H1 (cell line): ENCODE results near the gene ZNF385B. TPM values are rescaled to one million over a fixed set of nuclear protein-coding genes. Genes with fewer than 3 reads are reported as not detected.

Source experiments
- JUND ChIP-seq: IDR thresholded peaks from 2 replicates; pipeline ENCODE4 v1.6.1; 2011; ENCODE audit warnings: mild to moderate bottlenecking, improper control_type of control experiment, low read length
- KDM1A ChIP-seq: fragments of 200-600, 300-600 bp; sonication (generic); IDR thresholded peaks from 2 replicates; pipeline ENCODE4 v1.7.1; 2016; ENCODE audit warnings: mild to moderate bottlenecking, low read length, borderline replicate concordance
- RFX5 ChIP-seq: IDR thresholded peaks from 2 replicates; pipeline ENCODE4 v1.6.1; 2011; ENCODE audit warnings: low read depth, low read length, improper control_type of control experiment, borderline replicate concordance
- SIRT6 ChIP-seq: IDR thresholded peaks from one replicate; pipeline ENCODE4 v1.7.1; 2012; ENCODE audit warnings: low read length, inconsistent platforms
- polyA plus RNA-seq, 7 experiments: library from polyadenylated mRNA; depleted of rRNA in 3 of 7; stranded (reverse) in 5 of 7; unstranded in 2 of 7; fragments of >200 nt in 5 of 7; fragments of 200-250 nt in 2 of 7; gene quantifications; 1 replicate in 5 of 7; 2 replicates in 1 of 7; 4 replicates in 1 of 7; pipeline versions ENCODE4 v1.2.1 to v1.2.3, GENCODE V29; 2011 to 2013; ENCODE audit warnings: missing spikeins in 2 of 7, mixed read lengths in 2 of 7
- total RNA-seq: library from RNA; stranded (reverse); fragmentation: NEBNext Ultra II Directional; extraction: Animal tissue kit (Norgen Biotek cat#: 25700); gene quantifications from 2 replicates; pipeline ENCODE4 v1.2.1, GENCODE V29; 2021
- TF ChIP-seq, protein P1 (sequence below): fragments of 300-600 bp; sonication (generic); IDR thresholded peaks from 2 replicates; pipeline ENCODE4 v1.7.1; 2012; ENCODE audit warnings: low read length, moderate library complexity, mild to moderate bottlenecking, inconsistent platforms; ENCODE audit not compliant: insufficient replicate concordance
- TF ChIP-seq, protein P2 (sequence below): IDR thresholded peaks from 2 replicates; pipeline ENCODE4 v1.6.1; 2012; ENCODE audit warnings: inconsistent platforms
- TF ChIP-seq, protein P3 (sequence below): IDR thresholded peaks from 2 replicates; pipeline ENCODE4 v1.6.1; 2011; ENCODE audit warnings: low read depth, mild to moderate bottlenecking, low read length; ENCODE audit not compliant: insufficient read depth

Gene ZNF385B
- total and polyA plus RNA-seq, 2 of the 8 experiments (the other 6 are each of a cell fraction or from before 2014, with no cell fraction given), result 1.1 to 3.7 TPM

DNA sequence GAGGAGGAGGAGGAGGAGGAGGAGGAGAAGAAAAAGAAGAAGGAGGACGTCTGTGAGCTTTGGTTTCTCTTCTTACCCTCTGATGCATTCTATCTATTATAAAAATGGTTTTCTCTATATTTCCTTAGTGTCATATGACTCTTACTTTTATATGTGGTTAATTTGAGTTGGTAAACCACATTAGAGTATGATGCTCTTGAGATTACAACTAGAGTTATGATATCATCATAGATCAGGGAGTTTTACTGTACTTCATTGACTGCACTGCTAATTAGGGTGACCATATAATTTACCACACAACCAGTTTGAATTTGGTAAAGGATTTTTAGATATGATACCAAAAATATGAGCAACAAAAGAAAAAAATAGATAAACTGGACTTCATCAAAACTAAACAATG, 166.4 kb downstream of the ZNF385B start (continued):
- TF ChIP-seq, protein P1, sequence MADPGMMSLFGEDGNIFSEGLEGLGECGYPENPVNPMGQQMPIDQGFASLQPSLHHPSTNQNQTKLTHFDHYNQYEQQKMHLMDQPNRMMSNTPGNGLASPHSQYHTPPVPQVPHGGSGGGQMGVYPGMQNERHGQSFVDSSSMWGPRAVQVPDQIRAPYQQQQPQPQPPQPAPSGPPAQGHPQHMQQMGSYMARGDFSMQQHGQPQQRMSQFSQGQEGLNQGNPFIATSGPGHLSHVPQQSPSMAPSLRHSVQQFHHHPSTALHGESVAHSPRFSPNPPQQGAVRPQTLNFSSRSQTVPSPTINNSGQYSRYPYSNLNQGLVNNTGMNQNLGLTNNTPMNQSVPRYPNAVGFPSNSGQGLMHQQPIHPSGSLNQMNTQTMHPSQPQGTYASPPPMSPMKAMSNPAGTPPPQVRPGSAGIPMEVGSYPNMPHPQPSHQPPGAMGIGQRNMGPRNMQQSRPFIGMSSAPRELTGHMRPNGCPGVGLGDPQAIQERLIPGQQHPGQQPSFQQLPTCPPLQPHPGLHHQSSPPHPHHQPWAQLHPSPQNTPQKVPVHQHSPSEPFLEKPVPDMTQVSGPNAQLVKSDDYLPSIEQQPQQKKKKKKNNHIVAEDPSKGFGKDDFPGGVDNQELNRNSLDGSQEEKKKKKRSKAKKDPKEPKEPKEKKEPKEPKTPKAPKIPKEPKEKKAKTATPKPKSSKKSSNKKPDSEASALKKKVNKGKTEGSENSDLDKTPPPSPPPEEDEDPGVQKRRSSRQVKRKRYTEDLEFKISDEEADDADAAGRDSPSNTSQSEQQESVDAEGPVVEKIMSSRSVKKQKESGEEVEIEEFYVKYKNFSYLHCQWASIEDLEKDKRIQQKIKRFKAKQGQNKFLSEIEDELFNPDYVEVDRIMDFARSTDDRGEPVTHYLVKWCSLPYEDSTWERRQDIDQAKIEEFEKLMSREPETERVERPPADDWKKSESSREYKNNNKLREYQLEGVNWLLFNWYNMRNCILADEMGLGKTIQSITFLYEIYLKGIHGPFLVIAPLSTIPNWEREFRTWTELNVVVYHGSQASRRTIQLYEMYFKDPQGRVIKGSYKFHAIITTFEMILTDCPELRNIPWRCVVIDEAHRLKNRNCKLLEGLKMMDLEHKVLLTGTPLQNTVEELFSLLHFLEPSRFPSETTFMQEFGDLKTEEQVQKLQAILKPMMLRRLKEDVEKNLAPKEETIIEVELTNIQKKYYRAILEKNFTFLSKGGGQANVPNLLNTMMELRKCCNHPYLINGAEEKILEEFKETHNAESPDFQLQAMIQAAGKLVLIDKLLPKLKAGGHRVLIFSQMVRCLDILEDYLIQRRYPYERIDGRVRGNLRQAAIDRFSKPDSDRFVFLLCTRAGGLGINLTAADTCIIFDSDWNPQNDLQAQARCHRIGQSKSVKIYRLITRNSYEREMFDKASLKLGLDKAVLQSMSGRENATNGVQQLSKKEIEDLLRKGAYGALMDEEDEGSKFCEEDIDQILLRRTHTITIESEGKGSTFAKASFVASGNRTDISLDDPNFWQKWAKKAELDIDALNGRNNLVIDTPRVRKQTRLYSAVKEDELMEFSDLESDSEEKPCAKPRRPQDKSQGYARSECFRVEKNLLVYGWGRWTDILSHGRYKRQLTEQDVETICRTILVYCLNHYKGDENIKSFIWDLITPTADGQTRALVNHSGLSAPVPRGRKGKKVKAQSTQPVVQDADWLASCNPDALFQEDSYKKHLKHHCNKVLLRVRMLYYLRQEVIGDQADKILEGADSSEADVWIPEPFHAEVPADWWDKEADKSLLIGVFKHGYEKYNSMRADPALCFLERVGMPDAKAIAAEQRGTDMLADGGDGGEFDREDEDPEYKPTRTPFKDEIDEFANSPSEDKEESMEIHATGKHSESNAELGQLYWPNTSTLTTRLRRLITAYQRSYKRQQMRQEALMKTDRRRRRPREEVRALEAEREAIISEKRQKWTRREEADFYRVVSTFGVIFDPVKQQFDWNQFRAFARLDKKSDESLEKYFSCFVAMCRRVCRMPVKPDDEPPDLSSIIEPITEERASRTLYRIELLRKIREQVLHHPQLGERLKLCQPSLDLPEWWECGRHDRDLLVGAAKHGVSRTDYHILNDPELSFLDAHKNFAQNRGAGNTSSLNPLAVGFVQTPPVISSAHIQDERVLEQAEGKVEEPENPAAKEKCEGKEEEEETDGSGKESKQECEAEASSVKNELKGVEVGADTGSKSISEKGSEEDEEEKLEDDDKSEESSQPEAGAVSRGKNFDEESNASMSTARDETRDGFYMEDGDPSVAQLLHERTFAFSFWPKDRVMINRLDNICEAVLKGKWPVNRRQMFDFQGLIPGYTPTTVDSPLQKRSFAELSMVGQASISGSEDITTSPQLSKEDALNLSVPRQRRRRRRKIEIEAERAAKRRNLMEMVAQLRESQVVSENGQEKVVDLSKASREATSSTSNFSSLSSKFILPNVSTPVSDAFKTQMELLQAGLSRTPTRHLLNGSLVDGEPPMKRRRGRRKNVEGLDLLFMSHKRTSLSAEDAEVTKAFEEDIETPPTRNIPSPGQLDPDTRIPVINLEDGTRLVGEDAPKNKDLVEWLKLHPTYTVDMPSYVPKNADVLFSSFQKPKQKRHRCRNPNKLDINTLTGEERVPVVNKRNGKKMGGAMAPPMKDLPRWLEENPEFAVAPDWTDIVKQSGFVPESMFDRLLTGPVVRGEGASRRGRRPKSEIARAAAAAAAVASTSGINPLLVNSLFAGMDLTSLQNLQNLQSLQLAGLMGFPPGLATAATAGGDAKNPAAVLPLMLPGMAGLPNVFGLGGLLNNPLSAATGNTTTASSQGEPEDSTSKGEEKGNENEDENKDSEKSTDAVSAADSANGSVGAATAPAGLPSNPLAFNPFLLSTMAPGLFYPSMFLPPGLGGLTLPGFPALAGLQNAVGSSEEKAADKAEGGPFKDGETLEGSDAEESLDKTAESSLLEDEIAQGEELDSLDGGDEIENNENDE, result no peak
- no peak for TF ChIP-seq KDM1A
- TF ChIP-seq SIRT6, result no peak
- TF ChIP-seq RFX5, result no peak
- TF ChIP-seq JUND, result no peak
- TF ChIP-seq, protein P2, sequence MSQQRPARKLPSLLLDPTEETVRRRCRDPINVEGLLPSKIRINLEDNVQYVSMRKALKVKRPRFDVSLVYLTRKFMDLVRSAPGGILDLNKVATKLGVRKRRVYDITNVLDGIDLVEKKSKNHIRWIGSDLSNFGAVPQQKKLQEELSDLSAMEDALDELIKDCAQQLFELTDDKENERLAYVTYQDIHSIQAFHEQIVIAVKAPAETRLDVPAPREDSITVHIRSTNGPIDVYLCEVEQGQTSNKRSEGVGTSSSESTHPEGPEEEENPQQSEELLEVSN, result no peak
- TF ChIP-seq, protein P3, sequence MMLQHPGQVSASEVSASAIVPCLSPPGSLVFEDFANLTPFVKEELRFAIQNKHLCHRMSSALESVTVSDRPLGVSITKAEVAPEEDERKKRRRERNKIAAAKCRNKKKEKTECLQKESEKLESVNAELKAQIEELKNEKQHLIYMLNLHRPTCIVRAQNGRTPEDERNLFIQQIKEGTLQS, result no peak
